ENCODE measurements around the gene RIMS4.
"Not testable (repeated sequence)": the region's sequence is repeated elsewhere in the genome, so short reads cannot be mapped to it uniquely, and the experiment has no call there.

The RIMS4 gene

GRCh38 chr20:44830523-44830922 is 20.2 kb upstream of the RIMS4 start:
- DNase-seq (ENCODE audit: low read depth in 2 of 2), result no peak

GRCh38 chr20:44829688-44830087 is 19.3 kb upstream of the RIMS4 start:
- DNase-seq (ENCODE audit: low read depth in 2 of 2), result no peak

- no peak for DNase-seq (ENCODE audit: low read depth in 2 of 2)
Observed at GRCh38 chr20:44828640-44829039, 18.3 kb upstream of the RIMS4 start.

GRCh38 chr20:44827401-44827800 is 17.1 kb upstream of the RIMS4 start:
- no peak for DNase-seq (ENCODE audit: low read depth in 2 of 2)

- DNase-seq (ENCODE audit: low read depth in 2 of 2), result not testable (repeated sequence)
Observed at GRCh38 chr20:44821576-44821975, 11.2 kb upstream of the RIMS4 start.

- DNase-seq (ENCODE audit: low read depth in 2 of 2), result no peak
Observed at GRCh38 chr20:44819936-44820335, 9.6 kb upstream of the RIMS4 start.

- DNase-seq (ENCODE audit: low read depth in 2 of 2), result no peak
Observed at GRCh38 chr20:44817143-44817910, 7.0 kb upstream of the RIMS4 start.

- DNase-seq (ENCODE audit: low read depth in 2 of 2), result no peak
Observed at GRCh38 chr20:44814937-44815336, 4.6 kb upstream of the RIMS4 start.

GRCh38 chr20:44811150-44811685 is 872 bp upstream of the RIMS4 start:
- DNase-seq (ENCODE audit: low read depth in 2 of 2), result no peak

- no peak for DNase-seq (ENCODE audit: low read depth in 2 of 2)
Observed at GRCh38 chr20:44810061-44810390, 320 bp downstream of the RIMS4 start.

- no peak for DNase-seq (ENCODE audit: low read depth in 2 of 2)
Observed at GRCh38 chr20:44809380-44810060, 826 bp downstream of the RIMS4 start.

GRCh38 chr20:44807684-44808056 is 2.7 kb downstream of the RIMS4 start:
- DNase-seq (ENCODE audit: low read depth in 2 of 2), result no peak

- DNase-seq (ENCODE audit: low read depth in 2 of 2), result no peak
Observed at GRCh38 chr20:44807051-44807683, 3.2 kb downstream of the RIMS4 start.

GRCh38 chr20:44805979-44806620 is 4.2 kb downstream of the RIMS4 start:
- DNase-seq (ENCODE audit: low read depth in 2 of 2), result no peak

- DNase-seq (ENCODE audit: low read depth in 2 of 2), result no peak
Observed at GRCh38 chr20:44805335-44805978, 4.9 kb downstream of the RIMS4 start.

- no peak for DNase-seq (ENCODE audit: low read depth in 2 of 2)
Observed at GRCh38 chr20:44803383-44803941, 6.9 kb downstream of the RIMS4 start.

GRCh38 chr20:44802702-44803101 is 7.6 kb downstream of the RIMS4 start:
- no peak for DNase-seq (ENCODE audit: low read depth in 2 of 2)

GRCh38 chr20:44800391-44801046 is 9.8 kb downstream of the RIMS4 start:
- no peak for DNase-seq (ENCODE audit: low read depth in 2 of 2)

- no peak for DNase-seq (ENCODE audit: low read depth in 2 of 2)
Observed at GRCh38 chr20:44799691-44800090, 10.7 kb downstream of the RIMS4 start.

GRCh38 chr20:44796758-44797457 is 13.4 kb downstream of the RIMS4 start:
- DNase-seq (ENCODE audit: low read depth in 2 of 2), result no peak

All from stimulated activated CD4-positive, alpha-beta T cell treated with anti-CD3 and anti-CD28 coated beads, Interleukin-12 subunit alpha, Interleukin-12 subunit beta, amount 100 ng/mL, for 24 hours (primary cell).